Fibroblast of pulmonary artery (primary cell): Measurements from ENCODE around the gene TMEM33.

Experiments used
- DNase-seq: peaks from one replicate; pipeline ENCODE4 v3.0.0-alpha.2; 2010; ENCODE audit warnings: low read depth
- H3K4me3 ChIP-seq: replicated peaks from 2 replicates; pipeline ENCODE4 v1.5.1; 2011; ENCODE audit warnings: low read depth, mild to moderate bottlenecking, control low read depth, low read length, moderate library complexity
- TF ChIP-seq, protein P1 (sequence below): IDR thresholded peaks from 2 replicates; pipeline ENCODE4 v1.5.1; 2011; ENCODE audit warnings: mild to moderate bottlenecking, control low read depth, low read length, inconsistent platforms; ENCODE audit errors: missing control alignments

Gene TMEM33

DNA sequence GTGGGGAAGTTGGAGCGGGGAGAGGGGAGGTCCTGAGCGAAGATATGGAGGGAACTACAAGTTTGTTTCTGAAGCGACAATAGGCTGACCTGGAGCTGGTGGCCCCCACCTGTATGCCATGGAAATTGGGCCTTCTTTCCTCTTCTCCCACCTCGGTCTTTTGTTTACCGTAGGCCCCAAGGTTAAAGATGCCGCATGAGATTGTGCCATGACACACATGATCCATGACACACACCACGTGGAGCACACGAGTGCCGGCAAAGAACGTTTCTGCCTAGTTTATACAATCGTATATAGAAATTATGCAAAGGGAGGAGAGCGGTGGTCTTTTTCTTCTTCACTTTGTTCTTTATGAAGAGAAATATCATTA lies 408 bp downstream of the TMEM33 start:
- H3K4me3 ChIP-seq = peak overlapping the region; percentile 97
- peak; percentile 11 for DNase-seq

DNA sequence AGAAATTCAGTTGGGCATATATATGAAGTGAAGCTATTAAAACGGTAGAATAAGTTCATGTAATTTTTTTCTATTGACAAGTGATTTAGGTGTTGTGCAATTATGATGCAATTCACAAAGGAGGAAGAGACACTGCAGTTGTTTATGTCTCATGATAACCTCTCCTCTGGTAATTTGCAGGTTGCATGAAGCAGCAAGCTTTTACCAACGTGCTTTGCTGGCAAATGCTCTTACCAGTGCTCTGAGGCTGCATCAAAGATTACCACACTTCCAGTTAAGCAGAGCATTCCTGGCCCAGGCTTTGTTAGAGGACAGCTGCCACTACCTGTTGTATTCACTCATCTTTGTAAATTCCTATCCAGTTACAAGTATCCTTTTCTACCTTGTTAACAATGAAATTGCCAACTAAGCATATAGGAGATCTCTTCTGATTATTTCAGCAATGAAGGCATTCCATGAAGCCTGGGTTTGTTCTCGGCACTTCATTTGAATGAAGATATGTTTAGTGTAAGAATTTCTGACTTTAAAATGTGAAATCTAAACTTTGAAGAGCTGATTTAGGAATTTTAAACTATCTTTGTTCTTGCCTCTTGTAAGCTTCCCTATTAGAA lies 3.9 kb downstream of the TMEM33 start:
- DNase-seq = peak; percentile 44
- TF ChIP-seq, protein P1, sequence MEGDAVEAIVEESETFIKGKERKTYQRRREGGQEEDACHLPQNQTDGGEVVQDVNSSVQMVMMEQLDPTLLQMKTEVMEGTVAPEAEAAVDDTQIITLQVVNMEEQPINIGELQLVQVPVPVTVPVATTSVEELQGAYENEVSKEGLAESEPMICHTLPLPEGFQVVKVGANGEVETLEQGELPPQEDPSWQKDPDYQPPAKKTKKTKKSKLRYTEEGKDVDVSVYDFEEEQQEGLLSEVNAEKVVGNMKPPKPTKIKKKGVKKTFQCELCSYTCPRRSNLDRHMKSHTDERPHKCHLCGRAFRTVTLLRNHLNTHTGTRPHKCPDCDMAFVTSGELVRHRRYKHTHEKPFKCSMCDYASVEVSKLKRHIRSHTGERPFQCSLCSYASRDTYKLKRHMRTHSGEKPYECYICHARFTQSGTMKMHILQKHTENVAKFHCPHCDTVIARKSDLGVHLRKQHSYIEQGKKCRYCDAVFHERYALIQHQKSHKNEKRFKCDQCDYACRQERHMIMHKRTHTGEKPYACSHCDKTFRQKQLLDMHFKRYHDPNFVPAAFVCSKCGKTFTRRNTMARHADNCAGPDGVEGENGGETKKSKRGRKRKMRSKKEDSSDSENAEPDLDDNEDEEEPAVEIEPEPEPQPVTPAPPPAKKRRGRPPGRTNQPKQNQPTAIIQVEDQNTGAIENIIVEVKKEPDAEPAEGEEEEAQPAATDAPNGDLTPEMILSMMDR = no peak
- H3K4me3 ChIP-seq = no peak overlapping the region

More for the DNA sequence above, 408 bp downstream of the TMEM33 start:
- TF ChIP-seq, protein P1 = no peak

DNA sequence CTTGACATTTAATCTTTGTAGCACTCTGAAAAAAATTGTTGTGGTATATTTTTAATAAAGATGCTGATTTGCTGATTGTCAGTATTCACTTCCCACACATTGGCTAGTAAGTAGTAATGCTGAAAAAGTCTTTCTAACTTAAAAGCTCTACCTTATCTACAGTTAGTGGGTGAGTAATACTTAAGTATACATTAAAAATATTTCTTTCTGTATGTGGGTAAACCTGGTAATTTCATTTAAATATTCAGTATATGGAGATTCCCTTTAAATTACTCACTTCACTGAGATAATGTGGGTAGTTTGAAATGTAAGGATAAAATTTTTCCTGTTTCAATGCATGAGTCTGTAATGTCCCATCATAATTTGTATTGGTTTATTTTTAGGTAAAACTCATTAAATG lies 5.6 kb downstream of the TMEM33 start:
- no peak for DNase-seq
- TF ChIP-seq, protein P1 = no peak
- no peak overlapping the region for H3K4me3 ChIP-seq

DNA sequence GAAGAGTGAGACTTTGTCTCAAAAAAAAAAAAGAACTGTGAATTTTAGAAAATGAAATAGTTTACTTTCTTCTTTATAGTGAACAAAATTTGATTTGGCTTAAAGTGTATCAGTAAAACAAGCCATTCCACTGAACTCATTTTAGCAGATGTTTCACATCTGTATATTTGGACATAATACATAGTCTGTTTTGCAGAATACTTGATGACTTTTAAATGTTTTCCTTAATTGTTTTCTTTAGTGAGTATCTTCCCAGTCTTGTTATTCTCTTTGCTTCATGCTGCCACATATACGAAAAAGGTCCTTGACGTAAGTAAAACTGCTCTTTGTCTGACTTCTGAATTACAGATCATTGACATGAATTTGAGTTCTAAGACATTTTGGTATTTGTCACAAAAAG lies 8.3 kb downstream of the TMEM33 start:
- TF ChIP-seq, protein P1 = no peak
- H3K4me3 ChIP-seq = no peak overlapping the region
- DNase-seq = no peak

DNA sequence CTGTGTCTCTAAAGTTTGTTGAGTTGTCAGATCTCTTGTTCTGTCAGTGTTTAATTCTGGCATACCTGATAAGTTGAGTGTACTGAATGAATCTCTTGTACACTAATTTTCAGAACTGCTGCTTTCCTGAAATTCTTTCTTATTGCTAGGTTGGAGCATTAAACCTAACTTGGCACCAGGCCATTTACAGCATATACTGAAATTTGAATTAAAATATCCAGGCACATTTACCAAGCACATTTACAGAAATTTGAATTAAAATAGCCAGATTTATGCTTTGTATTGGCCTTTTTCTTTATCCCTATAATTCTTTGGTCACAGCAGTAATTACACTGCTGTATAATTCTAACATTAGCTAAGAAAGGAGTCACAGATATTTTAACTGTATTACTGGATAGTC lies 8.9 kb downstream of the TMEM33 start:
- no peak overlapping the region for H3K4me3 ChIP-seq
- TF ChIP-seq, protein P1 = no peak
- DNase-seq = no peak

DNA sequence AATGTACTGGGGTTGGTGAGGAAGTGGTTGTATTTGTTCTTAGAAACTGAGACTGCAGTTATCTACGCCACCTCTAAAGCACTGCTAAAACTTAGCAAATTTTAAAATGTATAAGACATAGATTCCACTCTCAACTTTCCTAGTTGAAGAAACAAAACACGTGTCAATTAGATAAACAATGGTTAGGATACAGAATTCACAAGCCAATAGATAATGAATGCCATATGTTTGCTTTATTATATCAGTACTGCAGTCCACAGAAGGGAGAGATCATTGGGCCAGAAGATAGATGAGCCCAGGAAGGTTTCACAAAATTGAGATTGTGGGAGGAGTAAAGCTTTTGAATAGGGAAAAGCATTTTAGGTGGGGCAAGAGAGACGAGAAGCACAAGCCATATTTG lies 14.3 kb downstream of the TMEM33 start:
- TF ChIP-seq, protein P1 = no peak
- no peak for DNase-seq
- no peak overlapping the region for H3K4me3 ChIP-seq

DNA sequence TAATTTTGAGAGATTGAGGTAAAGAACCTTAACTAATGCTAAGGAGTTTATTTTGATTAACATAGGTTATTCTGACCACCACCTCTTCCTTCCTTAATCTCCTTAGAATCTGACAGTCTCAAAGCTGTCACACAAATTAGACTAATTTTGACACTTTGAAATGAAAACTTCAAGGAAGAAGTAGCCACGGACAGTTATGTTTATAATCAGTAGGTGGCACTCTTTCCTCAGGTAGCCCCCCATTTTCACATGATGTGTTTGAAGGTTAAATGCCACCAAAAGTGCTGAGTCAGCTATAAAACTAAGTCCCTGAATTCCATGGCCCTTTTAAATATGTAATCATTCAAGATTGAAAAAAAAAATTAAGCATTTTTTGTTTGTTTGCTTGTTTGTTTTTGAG lies 22.4 kb downstream of the TMEM33 start:
- DNase-seq = peak; percentile 23
- TF ChIP-seq, protein P1 = peak; percentile 36
- H3K4me3 ChIP-seq = no peak overlapping the region
